Endodermal cell (in vitro differentiated cells): Measurements from ENCODE around the gene NUB1. TPM values are rescaled to one million over a fixed set of nuclear protein-coding genes. Genes with fewer than 3 reads are reported as not detected.

Experiments
- DNase-seq: peaks from one replicate; pipeline ENCODE4 v3.0.0-alpha.2; 2017
- H3K27ac ChIP-seq: 2 replicates; pipeline ENCODE4 v1.5.1; 2013; ENCODE audit warnings: mild to moderate bottlenecking, low read depth, low read length, moderate library complexity
- H3K27me3 ChIP-seq: 2 replicates; pipeline ENCODE4 v1.6.1; 2013; ENCODE audit warnings: mild to moderate bottlenecking, low read length, moderate library complexity; ENCODE audit not compliant: insufficient read depth, control insufficient read depth, poor library complexity, severe bottlenecking
- H3K36me3 ChIP-seq: 2 replicates; pipeline ENCODE4 v1.7.0; 2013; ENCODE audit warnings: mild to moderate bottlenecking, low read length, moderate library complexity; ENCODE audit not compliant: control insufficient read depth, insufficient read depth
- H3K4me1 ChIP-seq: one replicate; pipeline ENCODE4 v1.7.0; 2013; ENCODE audit warnings: low read length; ENCODE audit not compliant: control insufficient read depth, insufficient read depth
- H3K4me3 ChIP-seq: 2 replicates; pipeline ENCODE4 v1.5.1; 2013; ENCODE audit warnings: mild to moderate bottlenecking, low read length, moderate library complexity
- H3K9ac ChIP-seq: 2 replicates; pipeline ENCODE4 v1.6.1; 2013; ENCODE audit warnings: mild to moderate bottlenecking, low read length, moderate library complexity; ENCODE audit not compliant: poor library complexity, severe bottlenecking; ENCODE audit errors: extremely low read depth
- H3K9me3 ChIP-seq: 2 replicates; pipeline ENCODE4 v1.6.1; 2013; ENCODE audit warnings: mild to moderate bottlenecking, low read length, moderate library complexity; ENCODE audit not compliant: control insufficient read depth
- H3K27ac Mint-ChIP-seq: 2 replicates; pipeline ENCODE4 v1.8.0; 2020; ENCODE audit warnings: mixed read lengths
- H3K27me3 Mint-ChIP-seq: 2 replicates; pipeline ENCODE4 v1.8.0; 2021; ENCODE audit warnings: mild to moderate bottlenecking, mixed read lengths; ENCODE audit not compliant: insufficient read depth
- H3K36me3 Mint-ChIP-seq: 2 replicates; pipeline ENCODE4 v1.8.0; 2020; ENCODE audit warnings: low read depth, mixed read lengths
- H3K4me1 Mint-ChIP-seq: 2 replicates; pipeline ENCODE4 v1.8.0; 2020; ENCODE audit warnings: mixed read lengths
- H3K4me3 Mint-ChIP-seq: 2 replicates; pipeline ENCODE4 v1.8.0; 2020; ENCODE audit warnings: mild to moderate bottlenecking, moderate library complexity, mixed read lengths
- H3K9me3 Mint-ChIP-seq: 2 replicates; pipeline ENCODE4 v1.8.0; 2020; ENCODE audit warnings: mild to moderate bottlenecking, mixed read lengths
- WGBS, 2 experiments: methylation state at CpG; one replicate each; pipeline versions ENCODE4 v1.1.5 to v1.1.7; 2013; ENCODE audit warnings: missing lambda C conversion rate in 2 of 2, mixed read lengths in 1 of 2; ENCODE audit not compliant: insufficient coverage in 1 of 2, insufficient read length in 1 of 2; 5-methylcytosine and 5-hydroxymethylcytosine counted together
- total RNA-seq, 2 donors: library from RNA; stranded (reverse); fragmentation: NEBNext Ultra II Directional in 1 of 2; extraction: Animal tissue kit (Norgen Biotek cat#: 25700) in 1 of 2; gene quantifications; 2 replicates in 1 of 2; 3 replicates in 1 of 2; pipeline ENCODE4 v1.2.1, GENCODE V29; 2021
- TF ChIP-seq, protein P1 (sequence below): fragments of 200-600 bp; sonication (generic); conservative IDR thresholded peaks from 2 replicates; pipeline ENCODE4 v1.5.0; 2021; ENCODE audit warnings: antibody characterized with exemption, mild to moderate bottlenecking

The NUB1 gene
- total RNA-seq, 2 donors from 2014 or later = 50.2 to 64.7 TPM

DNA sequence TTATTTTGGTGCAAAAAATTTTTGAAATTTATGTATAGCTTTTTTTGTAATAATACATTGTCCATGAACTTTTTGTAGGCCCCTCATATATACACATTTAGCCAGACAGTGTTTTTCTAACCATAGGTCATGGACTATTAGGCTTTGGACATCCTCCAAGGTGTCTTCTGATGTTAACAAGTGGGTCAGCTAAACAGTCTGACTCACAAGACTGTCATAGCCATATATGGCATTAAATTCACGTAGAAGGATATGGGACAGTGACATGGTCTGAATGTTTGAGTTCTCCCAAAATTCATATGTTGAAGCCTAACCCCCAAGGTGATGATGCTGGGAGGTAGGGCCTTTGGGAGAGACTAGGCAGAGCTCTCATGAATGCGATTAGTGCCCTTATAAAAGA, 14.0 kb upstream of the NUB1 start:
- DNase-seq = no peak
- Histone ChIP-seq H3K27ac (no peak overlapping the region), H3K9me3 (peaks cover 7% of the 10 kb centered on the region), H3K27me3 (no peaks in the 10 kb centered on the region), H3K36me3 (no peaks in the 10 kb centered on the region), H3K4me1 (no peaks in the 10 kb centered on the region), H3K9ac (no peak overlapping the region), H3K4me3 (no peak overlapping the region)
- TF ChIP-seq, protein P1, sequence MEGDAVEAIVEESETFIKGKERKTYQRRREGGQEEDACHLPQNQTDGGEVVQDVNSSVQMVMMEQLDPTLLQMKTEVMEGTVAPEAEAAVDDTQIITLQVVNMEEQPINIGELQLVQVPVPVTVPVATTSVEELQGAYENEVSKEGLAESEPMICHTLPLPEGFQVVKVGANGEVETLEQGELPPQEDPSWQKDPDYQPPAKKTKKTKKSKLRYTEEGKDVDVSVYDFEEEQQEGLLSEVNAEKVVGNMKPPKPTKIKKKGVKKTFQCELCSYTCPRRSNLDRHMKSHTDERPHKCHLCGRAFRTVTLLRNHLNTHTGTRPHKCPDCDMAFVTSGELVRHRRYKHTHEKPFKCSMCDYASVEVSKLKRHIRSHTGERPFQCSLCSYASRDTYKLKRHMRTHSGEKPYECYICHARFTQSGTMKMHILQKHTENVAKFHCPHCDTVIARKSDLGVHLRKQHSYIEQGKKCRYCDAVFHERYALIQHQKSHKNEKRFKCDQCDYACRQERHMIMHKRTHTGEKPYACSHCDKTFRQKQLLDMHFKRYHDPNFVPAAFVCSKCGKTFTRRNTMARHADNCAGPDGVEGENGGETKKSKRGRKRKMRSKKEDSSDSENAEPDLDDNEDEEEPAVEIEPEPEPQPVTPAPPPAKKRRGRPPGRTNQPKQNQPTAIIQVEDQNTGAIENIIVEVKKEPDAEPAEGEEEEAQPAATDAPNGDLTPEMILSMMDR = no peak
- 84 to 86% methylated on average over 1 to 2 of the region's 2 CpGs for WGBS, 2 experiments
- Mint-ChIP-seq H3K36me3 (no peaks in the 10 kb centered on the region), H3K27ac (no peak overlapping the region), H3K4me1 (no peaks in the 10 kb centered on the region), H3K27me3 (peaks cover 10% of the 10 kb centered on the region), H3K9me3 (peaks cover 3% of the 10 kb centered on the region), H3K4me3 (no peak overlapping the region)

DNA sequence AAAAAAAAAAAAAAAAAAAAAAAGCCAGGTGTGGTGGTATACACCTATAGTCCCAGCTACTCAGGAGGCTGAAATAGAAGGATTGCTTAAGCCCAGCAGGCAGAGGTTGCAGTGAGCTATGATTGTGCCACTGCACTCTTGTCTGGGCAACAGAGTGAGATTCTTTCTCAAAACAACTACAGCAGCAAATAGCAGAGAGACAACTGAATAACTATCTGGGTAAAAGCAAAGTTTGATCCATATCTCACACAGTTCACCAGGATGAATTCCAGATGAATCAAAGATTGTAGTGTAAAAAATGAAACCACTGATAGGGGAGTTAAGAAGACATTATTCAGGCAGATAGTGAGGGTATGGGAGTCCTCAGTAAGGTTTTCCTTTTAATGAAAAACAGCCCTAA, 11.4 kb upstream of the NUB1 start:
- H3K9ac ChIP-seq = no peak overlapping the region
- Mint-ChIP-seq H3K27me3 (peaks cover 4% of the 10 kb centered on the region), H3K36me3 (no peaks in the 10 kb centered on the region), H3K27ac (no peak overlapping the region), H3K4me3 (no peak overlapping the region), H3K4me1 (no peaks in the 10 kb centered on the region), H3K9me3 (no peaks in the 10 kb centered on the region)
- H3K27me3 ChIP-seq = no peaks in the 10 kb centered on the region
- no peak overlapping the region for H3K27ac ChIP-seq
- DNase-seq = no peak
- H3K4me1 ChIP-seq = no peaks in the 10 kb centered on the region
- H3K36me3 ChIP-seq = no peaks in the 10 kb centered on the region
- H3K9me3 ChIP-seq = peaks cover 7% of the 10 kb centered on the region
- no peak overlapping the region for H3K4me3 ChIP-seq
- TF ChIP-seq, protein P1 = no peak

DNA sequence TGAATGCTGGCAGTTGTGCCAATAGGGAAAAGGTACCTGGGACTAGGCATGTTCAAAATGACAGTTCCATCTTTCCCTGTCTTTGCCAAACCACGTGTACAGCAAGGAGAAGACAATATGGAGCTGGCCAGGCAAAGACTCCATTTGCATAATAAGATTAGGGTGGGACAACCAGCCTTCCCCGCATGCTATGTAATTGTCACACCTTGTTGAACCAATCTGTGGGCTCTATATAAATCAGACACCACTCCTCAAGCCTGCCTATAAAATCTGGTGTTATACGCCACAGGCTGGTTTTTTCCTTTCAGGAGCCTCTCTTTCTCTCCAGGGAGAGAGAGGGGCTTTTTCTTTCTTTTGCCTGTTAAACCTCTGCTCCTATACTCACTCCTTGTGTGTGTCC, 11.0 kb upstream of the NUB1 start:
- H3K9ac ChIP-seq = no peak overlapping the region
- H3K27ac ChIP-seq = no peak overlapping the region
- no peaks in the 10 kb centered on the region for H3K4me1 ChIP-seq
- H3K36me3 Mint-ChIP-seq = no peaks in the 10 kb centered on the region
- TF ChIP-seq, protein P1 = no peak
- WGBS, 2 experiments = 73 to 76% methylated on average over 2 to 3 of the region's 3 CpGs
- no peaks in the 10 kb centered on the region for H3K36me3 ChIP-seq
- DNase-seq = no peak
- H3K4me3 ChIP-seq = no peak overlapping the region
- H3K9me3 ChIP-seq = peaks cover 7% of the 10 kb centered on the region
- no peak overlapping the region for H3K27ac Mint-ChIP-seq
- no peak overlapping the region for H3K4me3 Mint-ChIP-seq
- no peaks in the 10 kb centered on the region for H3K27me3 ChIP-seq
- no peaks in the 10 kb centered on the region for H3K9me3 Mint-ChIP-seq
- H3K27me3 Mint-ChIP-seq = peaks cover 4% of the 10 kb centered on the region
- no peaks in the 10 kb centered on the region for H3K4me1 Mint-ChIP-seq
